ENCODE measurements around the gene TMEM203.
A peak's percentile ranks its signal among the peaks of the same experiment; 100 is the strongest.

Gene TMEM203

GRCh38 chr9:137219757-137220316 lies 14.4 kb upstream of the TMEM203 start:
- Histone ChIP-seq H3K4me2 (ENCODE audit: low read length) (no peak overlapping the region), H3K4me1 (ENCODE audit: control insufficient read depth in 1 of 2, insufficient read depth in 2 of 2, low read length in 2 of 2) (peaks cover 21 to 24% of the 10 kb centered on the region in 2 experiments), H2BK12ac (ENCODE audit: low read length) (no peak overlapping the region), H2BK5ac (ENCODE audit: low read depth, low read length, poor library complexity) (no peak overlapping the region), H4K91ac (ENCODE audit: low read depth, low read length) (no peak overlapping the region), H3K79me1 (ENCODE audit: low read length) (peaks cover 8% of the 10 kb centered on the region), H3K14ac (ENCODE audit: low read length) (no peak overlapping the region), H3K36me3 (ENCODE audit: control insufficient read depth in 1 of 2, insufficient read depth in 2 of 2, low read length in 2 of 2) (peaks cover 22 to 25% of the 10 kb centered on the region in 2 experiments), H3K9ac (ENCODE audit: low read length) (no peak overlapping the region), H3K27me3 (ENCODE audit: insufficient read depth, low read length) (no peaks in the 10 kb centered on the region), H4K12ac (ENCODE audit: low read depth, low read length) (no peak overlapping the region), H3K4ac (ENCODE audit: low read depth, low read length) (no peak overlapping the region), H3K9me3 (ENCODE audit: insufficient read depth, low read depth, low read length) (no peaks in the 10 kb centered on the region), H3K79me2 (ENCODE audit: control insufficient read depth, insufficient read depth, low read length, poor library complexity) (peaks cover 2% of the 10 kb centered on the region), H4K8ac (ENCODE audit: low read depth, low read length) (no peak overlapping the region), H2AK5ac (ENCODE audit: low read length) (no peak overlapping the region), H2AFZ (ENCODE audit: insufficient read depth, low read length, poor library complexity) (no peak overlapping the region), H3K23ac (ENCODE audit: low read length) (no peak overlapping the region), H3K18ac (ENCODE audit: low read length) (no peak overlapping the region), H3K4me3 (ENCODE audit: low read depth, low read length) (no peak overlapping the region), H3K27ac (ENCODE audit: low read depth, low read length) (no peak overlapping the region), H2BK120ac (ENCODE audit: insufficient read depth, low read length, poor library complexity) (no peak overlapping the region)
- no CpG with 5 or more reads among the region's 10 CpGs for WGBS (ENCODE audit: extremely low coverage, insufficient coverage, insufficient read length)
- DNase-seq, result no peak

DNA sequence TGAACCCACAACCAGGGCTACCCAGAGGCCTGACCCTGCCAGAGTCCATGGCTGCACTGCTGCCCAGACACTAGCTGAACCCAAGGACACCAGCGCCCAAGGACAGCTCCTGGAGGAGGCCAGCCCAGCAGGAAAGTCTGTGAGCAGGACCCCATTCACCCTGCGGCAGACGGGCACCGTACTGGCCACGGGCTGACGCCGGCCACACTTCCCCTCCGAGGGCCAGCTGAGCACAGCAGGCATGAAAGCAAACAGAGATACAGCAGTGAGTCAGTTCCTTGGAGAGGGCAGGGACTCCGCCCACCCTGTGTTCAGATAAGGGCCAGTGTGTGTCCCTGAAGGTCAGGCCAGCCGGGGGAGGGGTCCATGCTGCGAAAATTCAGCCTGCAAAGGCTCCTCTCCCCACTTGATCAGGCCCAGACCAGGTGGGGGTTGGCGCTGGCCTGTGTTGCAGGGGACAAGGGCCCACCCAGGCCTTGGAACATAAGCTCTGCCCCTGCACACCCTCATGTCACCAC lies 13.4 kb upstream of the TMEM203 start:
- no CpG with 5 or more reads among the region's 12 CpGs for WGBS (ENCODE audit: extremely low coverage, insufficient coverage, insufficient read length)
- H3K9ac ChIP-seq (ENCODE audit: low read length), result no peak overlapping the region

DNA sequence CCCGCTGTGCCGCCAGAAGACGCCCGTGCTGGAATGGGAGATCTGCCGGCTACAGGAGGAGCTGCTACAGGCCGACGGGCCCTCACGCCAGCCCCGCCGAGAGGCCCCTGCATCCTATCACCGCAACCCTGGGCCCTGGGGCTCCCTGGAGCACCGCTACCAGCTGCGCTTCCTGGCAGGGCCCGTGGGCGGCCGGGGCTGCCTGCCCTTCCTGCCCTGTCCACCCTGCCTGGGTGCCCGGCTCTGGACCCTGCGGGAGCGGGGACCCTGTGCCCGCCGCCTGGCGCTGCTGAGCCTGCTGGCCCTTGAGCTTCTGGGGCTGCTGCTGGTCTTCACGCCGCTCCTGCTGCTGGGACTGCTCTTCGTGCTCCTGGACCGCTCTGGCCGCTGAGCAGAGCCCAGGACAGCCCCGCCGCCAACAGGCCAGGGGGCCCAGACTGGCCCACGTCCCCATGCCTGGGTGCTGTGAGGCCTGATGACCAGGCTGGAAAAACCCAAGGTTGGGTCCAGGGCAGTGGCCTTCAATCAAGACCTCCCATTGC lies 12.8 kb upstream of the TMEM203 start:
- H3K4me1 ChIP-seq (ENCODE audit: control insufficient read depth in 1 of 2, insufficient read depth in 2 of 2, low read length in 2 of 2), result peaks cover 18 to 21% of the 10 kb centered on the region in 2 experiments
- H4K8ac ChIP-seq (ENCODE audit: low read depth, low read length), result no peak overlapping the region
- H3K4ac ChIP-seq (ENCODE audit: low read depth, low read length), result no peak overlapping the region
- H2BK12ac ChIP-seq (ENCODE audit: low read length), result no peak overlapping the region
- H2AK5ac ChIP-seq (ENCODE audit: low read length), result no peak overlapping the region
- H3K79me2 ChIP-seq (ENCODE audit: control insufficient read depth, insufficient read depth, low read length, poor library complexity), result no peaks in the 10 kb centered on the region
- H3K27ac ChIP-seq (ENCODE audit: low read depth, low read length), result no peak overlapping the region
- no peak for DNase-seq
- H3K9ac ChIP-seq (ENCODE audit: low read length), result no peak overlapping the region
- no peaks in the 10 kb centered on the region for H3K9me3 ChIP-seq (ENCODE audit: insufficient read depth, low read depth, low read length)
- no peak overlapping the region for H2AFZ ChIP-seq (ENCODE audit: insufficient read depth, low read length, poor library complexity)
- peaks cover 5% of the 10 kb centered on the region for H3K79me1 ChIP-seq (ENCODE audit: low read length)
- H3K18ac ChIP-seq (ENCODE audit: low read length), result no peak overlapping the region
- no peak overlapping the region for H3K14ac ChIP-seq (ENCODE audit: low read length)
- WGBS (ENCODE audit: extremely low coverage, insufficient coverage, insufficient read length), result no CpG with 5 or more reads among the region's 30 CpGs
- no peak overlapping the region for H3K4me3 ChIP-seq (ENCODE audit: low read depth, low read length)
- H3K36me3 ChIP-seq (ENCODE audit: control insufficient read depth in 1 of 2, insufficient read depth in 2 of 2, low read length in 2 of 2), result peaks cover 37 to 40% of the 10 kb centered on the region in 2 experiments
- no peak overlapping the region for H4K91ac ChIP-seq (ENCODE audit: low read depth, low read length)
- H2BK5ac ChIP-seq (ENCODE audit: low read depth, low read length, poor library complexity), result no peak overlapping the region
- H2BK120ac ChIP-seq (ENCODE audit: insufficient read depth, low read length, poor library complexity), result no peak overlapping the region
- no peak overlapping the region for H3K23ac ChIP-seq (ENCODE audit: low read length)
- H3K4me2 ChIP-seq (ENCODE audit: low read length), result no peak overlapping the region
- no peaks in the 10 kb centered on the region for H3K27me3 ChIP-seq (ENCODE audit: insufficient read depth, low read length)
- H4K12ac ChIP-seq (ENCODE audit: low read depth, low read length), result no peak overlapping the region

More for the DNA sequence above, 13.4 kb upstream of the TMEM203 start:
- H3K14ac ChIP-seq (ENCODE audit: low read length), result no peak overlapping the region
- H2BK120ac ChIP-seq (ENCODE audit: insufficient read depth, low read length, poor library complexity), result no peak overlapping the region
- no peak overlapping the region for H2BK5ac ChIP-seq (ENCODE audit: low read depth, low read length, poor library complexity)
- H3K79me1 ChIP-seq (ENCODE audit: low read length), result peaks cover 8% of the 10 kb centered on the region
- H3K4me1 ChIP-seq (ENCODE audit: control insufficient read depth in 1 of 2, insufficient read depth in 2 of 2, low read length in 2 of 2), result peaks cover 18 to 21% of the 10 kb centered on the region in 2 experiments
- H2AK5ac ChIP-seq (ENCODE audit: low read length), result no peak overlapping the region
- H4K12ac ChIP-seq (ENCODE audit: low read depth, low read length), result no peak overlapping the region
- no peak overlapping the region for H3K4me3 ChIP-seq (ENCODE audit: low read depth, low read length)
- no peak overlapping the region for H3K4me2 ChIP-seq (ENCODE audit: low read length)
- no peak overlapping the region for H3K4ac ChIP-seq (ENCODE audit: low read depth, low read length)
- H2AFZ ChIP-seq (ENCODE audit: insufficient read depth, low read length, poor library complexity), result no peak overlapping the region
- H4K91ac ChIP-seq (ENCODE audit: low read depth, low read length), result no peak overlapping the region
- peaks cover 2% of the 10 kb centered on the region for H3K79me2 ChIP-seq (ENCODE audit: control insufficient read depth, insufficient read depth, low read length, poor library complexity)
- H3K9me3 ChIP-seq (ENCODE audit: insufficient read depth, low read depth, low read length), result no peaks in the 10 kb centered on the region
- H3K27me3 ChIP-seq (ENCODE audit: insufficient read depth, low read length), result no peaks in the 10 kb centered on the region
- H3K27ac ChIP-seq (ENCODE audit: low read depth, low read length), result no peak overlapping the region
- peaks cover 31 to 35% of the 10 kb centered on the region in 2 experiments for H3K36me3 ChIP-seq (ENCODE audit: control insufficient read depth in 1 of 2, insufficient read depth in 2 of 2, low read length in 2 of 2)
- H2BK12ac ChIP-seq (ENCODE audit: low read length), result no peak overlapping the region
- H4K8ac ChIP-seq (ENCODE audit: low read depth, low read length), result no peak overlapping the region
- DNase-seq, result peak; percentile 43 to 50
- no peak overlapping the region for H3K23ac ChIP-seq (ENCODE audit: low read length)
- no peak overlapping the region for H3K18ac ChIP-seq (ENCODE audit: low read length)

DNA sequence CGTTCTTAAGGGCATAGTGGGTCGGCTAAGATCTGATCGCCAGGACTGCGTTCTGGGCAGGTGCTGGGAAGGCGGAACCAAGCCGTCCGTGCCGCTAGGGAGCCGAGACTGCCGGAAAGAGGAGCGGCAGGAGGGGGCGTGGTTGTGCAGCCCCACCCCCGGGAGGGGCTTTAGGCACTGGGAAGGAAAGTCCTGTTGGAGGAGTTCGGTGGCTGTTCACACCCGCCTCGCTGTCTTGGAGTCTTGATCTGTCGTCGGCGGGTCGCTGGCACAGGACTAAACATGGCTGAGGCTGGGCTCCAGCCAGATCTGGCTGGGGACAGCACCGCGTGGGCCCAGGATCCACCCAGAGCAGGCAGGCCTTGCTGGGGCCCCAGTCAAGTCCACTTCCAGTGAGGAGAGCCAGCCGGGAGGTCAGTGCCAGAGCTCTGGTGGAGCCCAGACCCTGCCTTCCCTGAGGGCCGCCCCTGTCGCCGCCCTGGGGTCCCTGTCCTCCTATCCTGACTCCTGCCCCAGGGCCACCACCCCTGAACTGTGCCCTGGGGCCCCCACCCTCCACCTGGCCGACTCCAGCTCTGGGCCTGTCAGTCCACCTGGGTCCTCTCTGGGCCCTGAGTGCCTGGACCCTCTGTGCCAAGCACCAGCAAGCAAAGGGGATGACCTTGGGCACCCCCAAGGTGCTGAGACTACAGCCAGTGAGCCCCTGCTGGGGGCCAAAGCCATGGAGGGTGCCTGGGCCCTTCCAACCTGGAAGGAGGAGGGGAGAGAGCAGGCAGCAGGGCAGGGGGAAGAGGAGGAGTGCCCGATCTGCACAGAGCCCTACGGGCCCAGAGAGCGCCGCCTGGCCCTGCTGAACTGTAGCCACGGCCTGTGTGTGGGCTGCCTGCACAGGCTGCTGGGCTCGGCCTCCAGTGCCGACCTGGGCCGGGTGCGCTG lies 12.1 kb upstream of the TMEM203 start:
- Histone ChIP-seq H2BK12ac (ENCODE audit: low read length) (no peak overlapping the region), H3K4me1 (ENCODE audit: control insufficient read depth in 1 of 2, insufficient read depth in 2 of 2, low read length in 2 of 2) (peaks cover 13 to 15% of the 10 kb centered on the region in 2 experiments), H2BK5ac (ENCODE audit: low read depth, low read length, poor library complexity) (no peak overlapping the region), H3K27ac (ENCODE audit: low read depth, low read length) (no peak overlapping the region), H3K23ac (ENCODE audit: low read length) (no peak overlapping the region), H3K79me1 (ENCODE audit: low read length) (peaks cover 3% of the 10 kb centered on the region), H3K27me3 (ENCODE audit: insufficient read depth, low read length) (no peaks in the 10 kb centered on the region), H2BK120ac (ENCODE audit: insufficient read depth, low read length, poor library complexity) (no peak overlapping the region), H3K14ac (ENCODE audit: low read length) (no peak overlapping the region), H3K79me2 (ENCODE audit: control insufficient read depth, insufficient read depth, low read length, poor library complexity) (no peaks in the 10 kb centered on the region), H3K9me3 (ENCODE audit: insufficient read depth, low read depth, low read length) (no peaks in the 10 kb centered on the region), H3K4me3 (ENCODE audit: low read depth, low read length) (no peak overlapping the region), H4K8ac (ENCODE audit: low read depth, low read length) (peak overlapping the region; percentile 25), H4K91ac (ENCODE audit: low read depth, low read length) (peak overlapping the region; percentile 11), H2AK5ac (ENCODE audit: low read length) (no peak overlapping the region), H4K12ac (ENCODE audit: low read depth, low read length) (peak overlapping the region; percentile 8), H2AFZ (ENCODE audit: insufficient read depth, low read length, poor library complexity) (peak overlapping the region; percentile 3), H3K9ac (ENCODE audit: low read length) (no peak overlapping the region), H3K36me3 (ENCODE audit: control insufficient read depth in 1 of 2, insufficient read depth in 2 of 2, low read length in 2 of 2) (peaks cover 43 to 46% of the 10 kb centered on the region in 2 experiments), H3K18ac (ENCODE audit: low read length) (no peak overlapping the region), H3K4me2 (ENCODE audit: low read length) (no peak overlapping the region), H3K4ac (ENCODE audit: low read depth, low read length) (no peak overlapping the region)
- WGBS (ENCODE audit: extremely low coverage, insufficient coverage, insufficient read length), result no CpG with 5 or more reads among the region's 36 CpGs
- peak; percentile 67 to 77 for DNase-seq

All from trophoblast cell (in vitro differentiated cells and primary cell).